Heart right ventricle (tissue), 16 donors: Measurements from ENCODE around the gene P3H2. TPM values are rescaled to one million over a fixed set of nuclear protein-coding genes. Genes with fewer than 3 reads are reported as not detected.

Experiments used
- ATAC-seq, 8 donors: fragments of 200-7000 bp; cut with Tn5 transposase; one replicate each; pipeline ENCODE4 v1.9.1; 2020; ENCODE audit warnings: mild to moderate bottlenecking in 8 of 8, moderate library complexity in 8 of 8, moderate number of reproducible peaks in 1 of 8
- DNase-seq, 2 donors: peaks; one replicate each; pipeline ENCODE4 v3.0.0-alpha.2; 2020
- H3K27ac ChIP-seq, 10 donors: fragments of 200-600 bp; sonication (generic) in 2 of 10; one replicate each; pipeline versions ENCODE4 v1.5.0 to v1.8.0; 2020 to 2022; ENCODE audit warnings: mild to moderate bottlenecking in 3 of 10
- H3K27me3 ChIP-seq, 7 donors: fragments of 200-600 bp; one replicate each; pipeline ENCODE4 v1.8.0; 2021 to 2022; ENCODE audit warnings: mild to moderate bottlenecking in 2 of 7
- H3K36me3 ChIP-seq, 9 donors: fragments of 200-600 bp; sonication (generic) in 1 of 9; one replicate each; pipeline versions ENCODE4 v1.5.0 to v1.8.0; 2020 to 2022; ENCODE audit warnings: mild to moderate bottlenecking in 2 of 9
- H3K4me1 ChIP-seq, 9 donors: fragments of 200-600 bp; sonication (generic) in 1 of 9; one replicate each; pipeline versions ENCODE4 v1.5.0 to v1.8.0; 2020 to 2022; ENCODE audit warnings: mild to moderate bottlenecking in 4 of 9
- H3K4me3 ChIP-seq, 10 donors: fragments of 200-600 bp; sonication (generic) in 2 of 10; one replicate each; pipeline versions ENCODE4 v1.5.0 to v1.8.0; 2020 to 2022; ENCODE audit warnings: mild to moderate bottlenecking in 7 of 10, moderate library complexity in 2 of 10
- H3K9me3 ChIP-seq, 11 donors: fragments of 200-600 bp in 10 of 11; sonication (generic) in 2 of 11; one replicate each; pipeline versions ENCODE4 v1.5.0 to v1.8.0; 2013 to 2022; ENCODE audit warnings: mild to moderate bottlenecking in 2 of 11, control low read depth in 1 of 11, moderate library complexity in 1 of 11
- WGBS, 2 donors: extraction: QIAGEN DNeasy Blood & Tissue Kit; methylation state at CpG; one replicate each; pipeline ENCODE4 v1.1.7; 2013; ENCODE audit warnings: inconsistent platforms in 1 of 2; 5-methylcytosine and 5-hydroxymethylcytosine counted together
- intact Hi-C, 10 donors: fragments of 100-400 bp; cut with DNase I; formaldehyde crosslinking; loops; one replicate each; pipeline versions ENCODE4 v1.11.1 to v1.14.2; 2022
- polyA plus RNA-seq, 2 donors: library from polyadenylated mRNA; stranded (reverse); fragments of 200-250 nt; gene quantifications; one replicate each; pipeline ENCODE4 v1.2.3, GENCODE V29; 2013
- total RNA-seq, 10 donors: library from RNA; stranded (reverse); fragmentation: NEBNext Ultra II Directional in 3 of 10; extraction: Animal tissue kit (Norgen Biotek cat#: 25700) in 3 of 10; gene quantifications; one replicate each; pipeline versions ENCODE4 v1.2.1 to v1.2.4, GENCODE V29; 2021 to 2023
- TF ChIP-seq, protein P1 (sequence below), 9 donors: fragments of 200-600 bp; sonication (generic) in 2 of 9; IDR thresholded peaks; one replicate each; pipeline versions ENCODE4 v1.5.0 to v1.8.0; 2021 to 2022; ENCODE audit warnings: antibody characterized with exemption in 9 of 9, mild to moderate bottlenecking in 5 of 9, moderate library complexity in 1 of 9
- donor health status: Arrhythmogenic right ventricular cardiomyopathy.
- donor health status: ischemic (EF 13 %, LVEDD 7.1; RV severe dilation, severe dysfunction).
- donor health status: healthy with polysubstance abuse.
- donor health status: DM: no; HTN: yes; CAD: no.
- donor health status: DM: no; HTN: no; CAD: no.
- donor health status: ischemic (EF 25% LVEDD 6.9; RV normal size, moderate dysfunction).
- donor health status: ischemic (EF 25% LVEDD 5.7; RV mildly dilated, moderate dysfunction).
- donor health status: healthy.
- donor health status: DM: yes; HTN: yes; CAD: no.
- donor health status: Ischemic cardiomyopathy.
- donor health status: ischemic (EF 35%, LVEDD 5.7; RV mildly dilated, moderate dysfunction).
- donor health status: nonischemic (EF 11% LVEDD 7.7; RV severe dilation, severe dysfunction).
- donor health status: DM: yes; HTN: yes; CAD: no.
- donor health status: PGD.
- donor health status: ischemic (EF 29% LVEDD 5.4; RV normal size, mild dysfunction).
- donor health status: nonischemic (EF 23%, LVEDD 6.1; RV moderate dilation, normal function).

Gene P3H2
- total and polyA plus RNA-seq, 12 donors, result 0.49 to 28.8 (median 3.5) TPM

GRCh38 chr3:189941125-189941524 lies 179.6 kb downstream of the P3H2 start:
- DNase-seq (no peak), ATAC-seq (no peak)
- H3K4me1 ChIP-seq, result no peaks in the 10 kb centered on the region
- 82 to 84% methylated on average over 5 of the region's 5 CpGs for WGBS, 2 donors
- peaks cover 0 to 19% (median 0%) of the 10 kb centered on the region in 11 donors for H3K9me3 ChIP-seq
- no peak overlapping the region for H3K27ac ChIP-seq
- H3K4me3 ChIP-seq, result no peak overlapping the region
- H3K27me3 ChIP-seq, result peaks cover 0 to 10% (median 0%) of the 10 kb centered on the region in 7 donors
- intact Hi-C loops, result loop anchor here in 1 of 10 donors (5.0 kb wide), 1 partner anchor 664 kb away; no protein-coding TSS in a partner anchor
- H3K36me3 ChIP-seq, result no peaks in the 10 kb centered on the region
- TF ChIP-seq, protein P1, sequence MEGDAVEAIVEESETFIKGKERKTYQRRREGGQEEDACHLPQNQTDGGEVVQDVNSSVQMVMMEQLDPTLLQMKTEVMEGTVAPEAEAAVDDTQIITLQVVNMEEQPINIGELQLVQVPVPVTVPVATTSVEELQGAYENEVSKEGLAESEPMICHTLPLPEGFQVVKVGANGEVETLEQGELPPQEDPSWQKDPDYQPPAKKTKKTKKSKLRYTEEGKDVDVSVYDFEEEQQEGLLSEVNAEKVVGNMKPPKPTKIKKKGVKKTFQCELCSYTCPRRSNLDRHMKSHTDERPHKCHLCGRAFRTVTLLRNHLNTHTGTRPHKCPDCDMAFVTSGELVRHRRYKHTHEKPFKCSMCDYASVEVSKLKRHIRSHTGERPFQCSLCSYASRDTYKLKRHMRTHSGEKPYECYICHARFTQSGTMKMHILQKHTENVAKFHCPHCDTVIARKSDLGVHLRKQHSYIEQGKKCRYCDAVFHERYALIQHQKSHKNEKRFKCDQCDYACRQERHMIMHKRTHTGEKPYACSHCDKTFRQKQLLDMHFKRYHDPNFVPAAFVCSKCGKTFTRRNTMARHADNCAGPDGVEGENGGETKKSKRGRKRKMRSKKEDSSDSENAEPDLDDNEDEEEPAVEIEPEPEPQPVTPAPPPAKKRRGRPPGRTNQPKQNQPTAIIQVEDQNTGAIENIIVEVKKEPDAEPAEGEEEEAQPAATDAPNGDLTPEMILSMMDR (IDR thresholded peaks at IDR 0.05), result no peak

DNA sequence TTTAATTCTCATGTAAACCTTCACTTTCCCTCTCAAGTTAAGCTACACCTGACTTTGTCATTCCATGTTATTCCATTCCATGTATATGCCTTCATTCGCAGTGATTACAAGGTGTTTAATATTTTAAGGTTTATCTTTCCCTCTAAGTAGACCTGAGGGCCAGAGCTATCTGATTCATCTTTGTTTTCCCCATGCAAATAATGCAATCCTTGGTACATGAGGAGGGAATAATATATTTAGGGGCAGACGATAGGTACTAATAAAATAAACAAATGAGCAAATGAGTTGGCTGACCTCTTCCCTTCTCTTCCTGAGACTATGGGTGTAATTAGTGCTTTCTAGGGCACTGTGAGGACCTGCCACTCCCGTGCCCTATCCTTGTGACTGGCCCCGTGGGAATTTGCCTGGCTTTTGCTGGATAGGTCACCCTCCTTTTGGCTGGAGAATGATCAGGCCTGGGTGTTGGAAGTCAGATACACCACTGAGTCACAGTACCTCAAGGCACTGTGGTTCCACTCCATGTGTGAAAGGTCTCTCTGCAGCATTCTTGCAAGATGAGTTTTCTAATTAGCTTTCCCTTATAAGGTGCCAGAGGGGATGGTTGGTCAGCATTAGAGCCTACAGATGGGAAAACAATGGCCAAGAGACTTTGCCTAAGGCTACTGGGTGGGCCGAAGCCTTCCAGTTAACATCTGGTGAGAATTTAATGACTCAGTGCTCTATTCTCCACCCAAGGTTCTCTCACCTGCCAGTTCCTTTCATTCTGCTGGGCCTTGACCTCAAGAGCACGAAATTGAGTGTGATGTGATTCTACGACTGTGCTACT lies 183.2 kb downstream of the P3H2 start:
- H3K27me3 ChIP-seq, result no peaks in the 10 kb centered on the region
- ATAC-seq, result no peak

DNA sequence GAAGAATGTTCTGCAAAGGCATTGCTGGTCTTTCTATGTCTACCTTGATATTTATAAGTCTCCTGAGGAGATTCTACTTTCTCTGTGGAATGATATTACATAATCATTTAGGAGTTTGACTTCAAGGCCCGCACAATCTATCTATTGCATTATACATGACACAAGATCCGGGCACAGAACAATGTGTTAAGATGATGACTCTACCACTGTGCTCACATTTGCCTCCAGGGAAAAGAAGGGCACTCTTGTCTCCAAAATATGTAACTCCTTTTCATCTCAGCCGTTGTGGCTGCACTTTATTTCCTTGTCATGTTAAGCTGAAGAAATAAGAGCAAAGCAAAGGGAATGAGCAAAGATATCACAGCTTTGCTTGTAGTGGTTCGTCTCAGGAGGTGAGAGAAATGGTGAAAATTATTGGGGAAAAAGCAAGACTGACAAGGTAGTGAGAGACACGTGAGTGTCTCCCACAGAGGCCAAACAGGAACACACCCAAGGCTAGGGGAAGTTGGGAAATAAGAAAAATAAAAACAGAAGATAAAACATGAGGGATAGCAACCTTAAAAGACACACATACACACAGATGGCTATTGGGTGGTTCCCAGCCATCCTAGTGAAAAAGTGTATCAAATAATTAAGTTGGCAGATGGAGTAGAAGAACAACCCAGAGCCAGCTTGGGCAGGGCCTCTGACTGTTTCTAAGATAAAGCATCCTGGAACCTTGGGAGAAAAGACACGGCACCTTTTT lies 184.3 kb downstream of the P3H2 start:
- no peak for ATAC-seq
- no peak overlapping the region for H3K27ac ChIP-seq
- no peaks in the 10 kb centered on the region for H3K4me1 ChIP-seq
- TF ChIP-seq, protein P1 (IDR thresholded peaks at IDR 0.05), result no peak
- H3K36me3 ChIP-seq, result no peaks in the 10 kb centered on the region
- no peak overlapping the region for H3K4me3 ChIP-seq
- DNase-seq, result no peak
- intact Hi-C loops, result no loop called here
- no peaks in the 10 kb centered on the region for H3K27me3 ChIP-seq
- 72 to 76% methylated on average over 6 of the region's 6 CpGs for WGBS, 2 donors
- peaks cover 0 to 20% (median 0%) of the 10 kb centered on the region in 11 donors for H3K9me3 ChIP-seq

More for the DNA sequence above, 183.2 kb downstream of the P3H2 start:
- Histone ChIP-seq H3K27ac (no peak overlapping the region), H3K4me1 (no peaks in the 10 kb centered on the region), H3K4me3 (no peak overlapping the region), H3K36me3 (no peaks in the 10 kb centered on the region), H3K9me3 (peaks cover 0 to 20% (median 0%) of the 10 kb centered on the region in 11 donors)
- TF ChIP-seq, protein P1 (IDR thresholded peaks at IDR 0.05), result no peak
- 67 to 78% methylated on average over 7 of the region's 7 CpGs for WGBS, 2 donors
- intact Hi-C loops, result no loop called here
- DNase-seq, result no peak

- 74 to 75% methylated on average over 6 of the region's 6 CpGs for WGBS, 2 donors
- ATAC-seq (no peak), DNase-seq (no peak)
- TF ChIP-seq, protein P1 (IDR thresholded peaks at IDR 0.05), result no peak
- H3K27ac ChIP-seq, result no peak overlapping the region
- H3K27me3 ChIP-seq, result no peaks in the 10 kb centered on the region
- no peaks in the 10 kb centered on the region for H3K36me3 ChIP-seq
- peaks cover 0 to 10% (median 0%) of the 10 kb centered on the region in 11 donors for H3K9me3 ChIP-seq
- H3K4me3 ChIP-seq, result no peak overlapping the region
- no peaks in the 10 kb centered on the region for H3K4me1 ChIP-seq
- intact Hi-C loops, result no loop called here
Measured at GRCh38 chr3:189927975-189928895, 192.5 kb downstream of the P3H2 start.
